Measurements from ENCODE around the gene POU2F2.
"Not testable (repeated sequence)": the region's sequence is repeated elsewhere in the genome, so short reads cannot be mapped to it uniquely, and the experiment has no call there.

The POU2F2 gene

DNA sequence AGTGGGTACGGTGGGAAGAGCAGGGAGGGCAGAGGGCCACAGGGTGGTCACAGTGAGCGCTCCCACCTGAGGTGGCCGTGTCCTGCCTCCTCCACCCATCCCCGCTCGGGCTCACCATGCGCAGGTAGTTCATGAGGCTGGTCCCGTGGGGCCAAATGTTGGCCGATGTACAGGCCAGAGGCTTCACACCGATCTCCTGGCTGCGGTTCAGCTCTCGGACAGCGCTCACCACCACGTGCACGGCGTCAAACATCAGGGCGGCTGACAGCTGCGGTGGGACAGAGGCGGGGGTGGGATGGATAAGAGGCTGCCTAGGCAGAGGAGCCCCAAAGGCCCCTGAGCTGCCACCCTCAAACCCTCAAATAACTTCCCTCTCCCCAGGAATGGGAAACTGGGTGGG is 78.0 kb downstream of the POU2F2 start:
- DNase-seq: no peak

DNA sequence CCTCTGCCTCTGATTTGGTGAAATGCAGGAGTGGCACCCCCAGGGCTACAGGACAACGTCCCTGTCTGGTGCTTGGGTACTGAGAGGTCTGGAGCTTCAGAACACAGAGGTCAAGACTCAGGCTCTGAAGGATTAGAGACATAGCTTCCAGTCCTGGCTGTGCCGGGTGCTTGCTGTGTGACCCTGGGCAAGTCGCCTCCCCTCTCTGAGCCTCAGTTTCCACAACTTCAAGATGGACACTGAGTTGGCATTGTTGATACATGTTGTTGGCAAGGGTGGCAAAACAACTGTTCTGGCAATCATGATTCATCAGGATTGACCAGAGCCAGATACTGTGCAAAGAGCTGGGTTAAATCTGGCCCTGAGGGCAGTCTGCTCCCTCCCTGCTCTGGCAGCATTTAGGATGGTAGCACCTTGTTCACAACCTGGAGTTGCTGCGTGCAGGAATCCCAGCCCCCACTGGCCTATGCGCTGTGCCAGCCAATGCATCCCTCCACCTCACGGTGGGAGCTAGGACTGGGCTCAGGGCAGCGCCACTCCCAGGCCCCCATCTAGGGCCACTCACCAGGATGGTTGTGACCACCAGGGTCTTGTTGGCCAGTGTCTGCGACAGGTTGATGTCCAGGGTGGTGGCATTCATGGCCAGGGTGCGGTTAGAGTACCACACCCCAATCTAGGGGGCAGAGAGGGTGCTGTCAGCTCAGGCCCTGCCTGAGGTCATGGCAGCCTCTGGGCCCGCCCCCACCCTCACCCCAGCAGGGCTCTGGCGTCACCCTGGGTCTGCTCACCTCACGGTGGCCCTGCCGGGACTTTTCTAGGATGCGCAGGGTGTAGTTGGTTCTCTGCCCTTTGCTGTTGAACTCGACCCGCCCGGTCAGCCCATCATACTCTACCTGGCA is 79.0 kb downstream of the POU2F2 start:
- DNase-seq: no peak

DNA sequence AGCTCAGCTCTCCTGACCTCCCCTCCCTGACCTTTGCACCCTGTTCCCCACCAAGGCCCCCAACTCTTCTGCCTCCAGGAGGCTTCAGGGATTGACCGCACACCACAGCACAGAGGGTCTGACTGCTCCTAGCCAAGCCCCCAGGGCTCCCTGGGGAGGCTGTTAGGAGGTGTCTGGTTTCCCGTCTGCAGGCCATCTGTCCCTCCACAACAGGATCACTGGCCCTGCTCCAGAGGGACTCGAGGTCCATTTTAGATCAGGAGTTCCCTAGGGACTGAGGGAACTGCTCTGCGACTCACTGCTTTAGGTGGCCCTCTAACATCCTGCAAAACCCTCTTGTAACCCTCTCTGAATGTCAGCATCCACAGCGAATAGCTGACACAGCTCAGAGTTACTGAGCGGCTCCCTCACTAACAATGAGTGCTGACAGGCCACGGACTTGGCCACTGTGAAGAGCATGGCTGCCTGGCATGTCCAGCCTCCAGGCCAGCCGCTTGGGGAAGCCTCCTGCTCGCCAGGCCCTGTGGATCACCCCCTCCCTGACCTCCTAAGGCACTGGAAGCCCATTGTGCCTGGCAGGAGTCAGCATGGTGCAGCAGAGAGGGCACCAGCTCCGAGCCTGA is 79.9 kb downstream of the POU2F2 start:
- no peak for DNase-seq

DNA sequence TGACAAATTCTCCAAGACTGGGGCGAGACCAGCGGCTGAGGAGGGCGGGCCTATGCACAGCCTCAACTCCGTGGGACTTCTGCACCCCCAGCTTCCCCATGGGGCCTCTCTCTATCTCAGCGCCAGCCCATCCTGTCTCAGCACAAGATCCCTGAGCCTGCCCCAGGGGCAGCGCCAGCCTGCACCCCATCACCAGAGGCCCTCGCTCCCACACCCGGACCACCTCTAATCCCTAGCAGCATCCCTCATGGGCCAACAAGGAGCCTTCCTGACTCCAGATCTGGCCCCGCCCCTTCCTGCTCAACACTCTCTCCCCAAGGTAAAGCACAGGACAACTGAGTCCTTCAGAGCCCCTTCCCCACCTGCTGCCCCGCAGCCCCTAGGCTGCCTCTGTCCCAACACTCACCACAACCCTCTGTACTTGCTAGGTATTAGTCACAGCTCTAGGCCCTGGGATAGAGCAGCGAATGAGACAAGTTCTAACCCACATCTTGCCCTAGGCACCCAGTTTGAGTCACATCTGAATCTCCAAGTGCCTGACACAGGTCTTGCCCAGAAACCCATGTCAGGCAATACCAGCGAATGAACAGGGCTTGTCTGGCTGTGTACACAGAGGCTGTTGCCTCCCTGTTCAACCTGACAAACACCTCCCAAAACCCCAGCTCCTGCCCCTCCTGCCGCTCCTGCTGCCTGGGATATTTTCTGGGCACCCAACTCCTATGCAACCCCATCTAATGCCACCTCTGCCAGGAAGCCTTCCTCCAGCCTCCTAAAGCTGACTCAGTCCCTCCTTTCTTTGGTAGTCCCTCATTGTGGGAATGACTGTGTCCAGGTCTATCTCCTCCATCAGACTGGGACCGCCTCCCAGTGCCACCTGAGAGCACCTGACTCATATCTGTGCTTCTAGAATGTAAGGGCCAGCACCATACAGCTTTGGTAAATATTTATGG is 80.8 kb downstream of the POU2F2 start:
- no peak for DNase-seq

GRCh38 chr19:42048992-42049391 is 83.3 kb downstream of the POU2F2 start:
- no peak for DNase-seq

DNA sequence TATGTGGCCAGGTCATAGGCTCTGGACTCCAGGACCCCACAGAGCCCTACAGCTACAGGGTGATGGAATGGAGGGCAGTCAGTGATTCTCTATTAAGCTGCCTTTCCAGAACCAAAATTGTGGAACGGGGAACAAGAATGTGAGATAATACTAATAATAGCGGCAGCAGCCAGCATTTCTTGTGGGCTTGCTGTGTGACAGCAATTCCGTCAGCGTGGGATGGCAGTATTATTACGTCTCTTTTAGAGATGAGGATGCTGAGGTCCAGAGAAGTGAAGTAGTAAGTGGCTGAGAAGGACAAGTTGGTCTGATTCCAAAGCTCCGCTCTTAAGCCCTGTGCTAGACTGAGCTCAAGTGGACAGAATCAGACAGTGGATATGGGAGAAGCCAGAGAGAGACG is 86.7 kb downstream of the POU2F2 start:
- DNase-seq: no peak

GRCh38 chr19:42042455-42043170 is 89.6 kb downstream of the POU2F2 start:
- DNase-seq: no peak

DNA sequence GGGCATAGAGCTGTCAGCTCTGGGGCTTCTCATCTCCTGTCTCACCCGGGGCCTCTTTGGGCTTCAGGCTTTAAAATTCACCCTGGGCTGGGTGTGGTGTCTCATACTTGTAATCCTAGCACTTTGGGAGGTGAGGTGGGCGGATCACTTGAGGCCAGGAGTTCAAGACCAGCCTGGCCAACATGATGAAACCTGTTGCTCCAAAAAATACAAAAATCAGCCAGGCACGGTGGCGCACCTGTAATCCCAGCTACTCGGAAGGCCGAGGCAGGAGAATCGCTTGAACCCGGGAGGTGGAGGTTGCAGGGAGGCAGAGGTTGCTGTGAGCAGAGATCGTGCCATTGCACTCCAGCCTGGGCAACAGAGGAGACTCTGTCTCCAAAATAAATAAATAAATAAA is 91.8 kb downstream of the POU2F2 start:
- DNase-seq: not testable (repeated sequence)

DNA sequence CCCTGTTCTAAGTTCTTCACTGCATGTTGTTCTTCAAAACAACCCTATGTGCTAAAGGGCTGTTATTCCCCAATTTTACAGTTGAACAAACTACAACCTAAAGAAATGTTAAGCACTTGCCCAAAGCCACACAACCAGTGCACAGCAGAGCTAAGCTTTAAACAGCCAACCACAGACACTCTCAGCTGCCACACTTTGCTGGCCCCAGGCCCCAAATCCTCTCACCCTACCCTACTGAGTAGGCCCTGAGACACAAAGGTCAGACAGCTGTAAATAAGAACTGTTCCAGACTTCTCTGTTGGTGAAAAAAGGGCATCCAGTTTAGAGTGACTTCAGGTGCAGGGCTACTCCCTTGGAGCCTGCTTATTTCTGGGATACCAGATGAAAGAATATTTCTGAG is 92.2 kb downstream of the POU2F2 start:
- DNase-seq: no peak

DNA sequence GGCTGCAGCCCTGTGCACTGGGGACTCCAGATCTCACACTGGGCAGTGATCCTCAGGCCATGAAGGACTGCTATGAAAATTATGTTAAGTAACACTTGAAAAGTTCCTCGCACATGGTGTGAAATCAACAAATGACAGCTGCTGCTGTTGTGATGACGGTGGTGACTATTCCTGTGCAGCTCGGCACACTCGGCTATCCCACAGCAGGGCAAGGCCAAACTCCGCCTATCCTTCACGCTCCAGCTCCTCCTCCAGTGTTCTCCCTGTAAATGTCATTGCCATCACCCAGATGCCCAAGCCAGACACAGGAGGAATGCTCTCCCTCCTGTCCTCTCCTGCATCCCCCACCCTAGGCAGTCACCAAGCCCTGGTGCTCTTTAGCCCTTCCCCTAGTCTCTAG is 93.6 kb downstream of the POU2F2 start:
- DNase-seq: no peak

- no peak for DNase-seq
Measured at GRCh38 chr19:42037649-42038048, 94.6 kb downstream of the POU2F2 start.

Measured in HCEC 1CT (cell line).